MCF 10A (cell line): ENCODE results near the gene ARSD. TPM values are rescaled to one million over a fixed set of nuclear protein-coding genes. Genes with fewer than 3 reads are reported as not detected.
"Not testable (repeated sequence)": the region's sequence is repeated elsewhere in the genome, so short reads cannot be mapped to it uniquely, and the experiment has no call there.

Experiments used
- Bru-seq: library from RNA; stranded (reverse); fragments of 400-500 nt; gene quantifications from one replicate; lab custom pipeline; 2021; lab: Mats Ljungman, UMichigan
- BruChase-seq, 2 experiments: library from RNA; stranded (reverse); fragments of 400-500 nt; gene quantifications; one replicate each; lab custom pipeline; 2021; lab: Mats Ljungman, UMichigan
- BruUV-seq: library from RNA; stranded (reverse); fragments of 400-500 nt; replicated peaks from 2 replicates; lab custom pipeline; 2021; lab: Mats Ljungman, UMichigan
- CTCF ChIA-PET: fragments of 300-600 bp; sonication (Branson Sonifier 250); formaldehyde crosslinking; extraction: SDS; loops from one replicate; lab custom pipeline; 2021; ENCODE audit warnings: antibody characterized with exemption, inconsistent platforms; lab: Yijun Ruan, JAX
- POLR2A ChIA-PET: fragments of 300-600, 350-650 bp; sonication (Branson Sonifier 250); formaldehyde crosslinking; extraction: SDS; loops from one replicate; lab custom pipeline; 2020; ENCODE audit warnings: antibody characterized with exemption, inconsistent platforms; lab: Yijun Ruan, JAX
- DNase-seq: peaks from one replicate; pipeline ENCODE4 v3.0.0-alpha.2; 2018; ENCODE audit not compliant: unreplicated experiment
- H3K27ac Mint-ChIP-seq: one replicate; pipeline ENCODE4 v1.8.0; 2022; ENCODE audit warnings: mild to moderate bottlenecking, low read depth, mixed read lengths; ENCODE audit not compliant: unreplicated experiment
- H3K27me3 Mint-ChIP-seq: one replicate; pipeline ENCODE4 v1.8.0; 2022; ENCODE audit warnings: mixed read lengths; ENCODE audit not compliant: insufficient read depth, unreplicated experiment
- H3K36me3 Mint-ChIP-seq: one replicate; pipeline ENCODE4 v1.8.0; 2022; ENCODE audit warnings: mild to moderate bottlenecking, moderate library complexity, mixed read lengths; ENCODE audit not compliant: insufficient read depth, unreplicated experiment
- H3K4me1 Mint-ChIP-seq: one replicate; pipeline ENCODE4 v1.8.0; 2022; ENCODE audit warnings: mixed read lengths; ENCODE audit not compliant: insufficient read depth, unreplicated experiment
- H3K4me3 Mint-ChIP-seq: one replicate; pipeline ENCODE4 v1.8.0; 2022; ENCODE audit warnings: mild to moderate bottlenecking, moderate library complexity, mixed read lengths; ENCODE audit not compliant: unreplicated experiment
- H3K9me3 Mint-ChIP-seq: one replicate; pipeline ENCODE4 v1.8.0; 2022; ENCODE audit warnings: mixed read lengths; ENCODE audit not compliant: unreplicated experiment
- intact Hi-C: fragments of 100-400 bp; cut with micrococcal nuclease; formaldehyde crosslinking; loops from 2 replicates; pipeline ENCODE4 v1.14.1; 2022
- long read RNA-seq: library from polyadenylated mRNA; stranded (forward); transcript quantifications from one replicate; pipeline ENCODE4 v2.0.0, GENCODE V29; 2022
- total RNA-seq: library from RNA; stranded (reverse); gene quantifications from 2 replicates; pipeline ENCODE4 v1.2.3, GENCODE V29; 2022
- TF ChIP-seq, protein P1 (sequence below): fragments of 200-600 bp; IDR thresholded peaks from one replicate; pipeline ENCODE4 v1.8.0; 2022; ENCODE audit warnings: antibody characterized with exemption, mild to moderate bottlenecking; ENCODE audit not compliant: unreplicated experiment

The ARSD gene
- total RNA-seq (20.6 and 21.5 TPM in 2 replicates), Bru-seq, nascent RNA (percentile 51 among the genes with signal in this experiment), BruChase-seq, experiment 1, labeled RNA remaining after a 6-hour chase (percentile 72 among the genes with signal in this experiment), BruChase-seq, experiment 2, labeled RNA remaining after a 2-hour chase (percentile 58 among the genes with signal in this experiment)
- long read RNA-seq, full-length matches to known transcripts, result 10 of 19 reads
- long read RNA-seq, partial matches to known transcripts, result 0 of 19 reads
- long read RNA-seq, other reads (novel, unspliced or antisense), result 9 of 19 reads

DNA sequence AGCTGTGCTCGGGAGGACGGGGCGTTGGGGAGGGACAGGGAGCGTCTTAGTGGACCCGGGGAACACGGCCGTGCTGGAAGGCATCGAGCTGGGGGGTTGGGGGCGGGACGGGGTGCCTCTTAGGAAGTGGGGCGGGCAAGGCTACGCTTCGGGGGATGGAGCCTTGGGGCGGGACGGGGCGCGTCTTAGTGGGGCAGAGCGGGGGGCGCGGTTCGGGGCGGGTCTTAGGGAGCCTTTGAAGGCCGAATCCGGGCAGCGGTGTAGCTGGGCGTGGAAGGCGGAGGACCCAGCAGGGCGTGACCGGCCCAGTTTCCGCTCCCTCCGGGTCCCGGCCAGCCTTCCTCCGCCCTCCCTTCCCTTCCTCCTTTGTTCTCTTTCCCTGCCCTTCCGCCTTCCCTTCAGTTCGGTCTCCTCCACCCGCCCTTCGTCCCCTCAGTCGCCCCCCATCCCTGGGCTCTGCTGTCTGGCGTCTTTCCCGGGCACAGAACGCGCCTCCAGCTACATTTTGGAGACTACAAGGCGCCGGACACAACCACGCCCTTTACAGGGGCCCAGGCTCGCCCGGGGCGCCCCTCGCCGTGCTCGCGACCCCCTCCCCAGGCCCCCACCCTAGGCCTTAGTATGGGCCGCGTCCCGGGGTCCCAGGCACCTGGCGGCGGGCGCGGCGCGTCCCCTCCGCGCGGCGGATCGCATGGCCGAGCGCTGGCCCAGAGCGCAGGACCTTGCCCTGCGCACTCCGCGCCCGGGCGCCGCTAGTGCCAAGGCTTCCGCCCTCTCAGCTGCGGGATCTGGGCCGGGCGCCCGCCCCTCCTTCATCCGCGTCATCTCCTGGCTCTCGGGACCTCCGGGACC, at the start of gene ARSD:
ARSD (minus strand) TSS at position 757 of the 852 bp plus-strand sequence; CDS start at position 693, 64 bp downstream.
- H3K9me3 Mint-ChIP-seq, result peaks cover 7% of the 10 kb centered on the region
- POLR2A ChIA-PET, result interaction anchor here (0.6 to 1.1 kb wide), 2 partner anchors 8 to 179 kb away, joined by 3 read pairs; no protein-coding TSS in a partner anchor
- intact Hi-C loops, result no loop called here
- TF ChIP-seq, protein P1, sequence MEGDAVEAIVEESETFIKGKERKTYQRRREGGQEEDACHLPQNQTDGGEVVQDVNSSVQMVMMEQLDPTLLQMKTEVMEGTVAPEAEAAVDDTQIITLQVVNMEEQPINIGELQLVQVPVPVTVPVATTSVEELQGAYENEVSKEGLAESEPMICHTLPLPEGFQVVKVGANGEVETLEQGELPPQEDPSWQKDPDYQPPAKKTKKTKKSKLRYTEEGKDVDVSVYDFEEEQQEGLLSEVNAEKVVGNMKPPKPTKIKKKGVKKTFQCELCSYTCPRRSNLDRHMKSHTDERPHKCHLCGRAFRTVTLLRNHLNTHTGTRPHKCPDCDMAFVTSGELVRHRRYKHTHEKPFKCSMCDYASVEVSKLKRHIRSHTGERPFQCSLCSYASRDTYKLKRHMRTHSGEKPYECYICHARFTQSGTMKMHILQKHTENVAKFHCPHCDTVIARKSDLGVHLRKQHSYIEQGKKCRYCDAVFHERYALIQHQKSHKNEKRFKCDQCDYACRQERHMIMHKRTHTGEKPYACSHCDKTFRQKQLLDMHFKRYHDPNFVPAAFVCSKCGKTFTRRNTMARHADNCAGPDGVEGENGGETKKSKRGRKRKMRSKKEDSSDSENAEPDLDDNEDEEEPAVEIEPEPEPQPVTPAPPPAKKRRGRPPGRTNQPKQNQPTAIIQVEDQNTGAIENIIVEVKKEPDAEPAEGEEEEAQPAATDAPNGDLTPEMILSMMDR, result no peak
- no peaks in the 10 kb centered on the region for H3K27me3 Mint-ChIP-seq
- CTCF ChIA-PET, result no interaction called here
- no TSS peak for BruUV-seq
- H3K27ac Mint-ChIP-seq, result peak within 1 kb of the TSS; percentile 42
- no peaks in the 10 kb centered on the region for H3K36me3 Mint-ChIP-seq
- peak; percentile 65 for DNase-seq
- H3K4me3 Mint-ChIP-seq, result peak within 1 kb of the TSS; percentile 80
- no peaks in the 10 kb centered on the region for H3K4me1 Mint-ChIP-seq

DNA sequence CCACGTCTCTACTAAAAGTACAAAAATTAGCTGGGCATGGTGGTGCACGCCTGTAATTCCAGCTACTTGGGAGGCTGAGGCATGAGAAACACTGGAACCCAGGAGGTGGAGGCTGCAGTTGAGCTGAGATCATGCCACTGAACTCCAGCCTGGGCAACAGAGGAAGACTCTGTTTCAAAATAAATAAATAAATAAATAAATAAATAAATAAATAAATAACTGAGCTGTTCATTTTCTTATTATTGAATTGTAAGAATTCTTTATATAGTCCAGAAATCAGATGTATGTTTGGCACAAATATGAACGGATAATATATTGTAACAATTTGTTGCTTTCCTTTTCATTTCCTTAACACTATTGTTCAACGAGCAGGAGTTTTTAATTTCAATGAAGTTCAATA, 49.5 kb upstream of the ARSD start:
- H3K27me3 Mint-ChIP-seq, H3K4me3 Mint-ChIP-seq, H3K9me3 Mint-ChIP-seq, H3K4me1 Mint-ChIP-seq, H3K36me3 Mint-ChIP-seq, intact Hi-C loops, H3K27ac Mint-ChIP-seq, BruUV-seq, DNase-seq: not testable (repeated sequence)
- POLR2A ChIA-PET, result interaction anchor here (0.7 kb wide), 1 partner anchor 141 kb away, joined by 3 read pairs; no protein-coding TSS in a partner anchor
- CTCF ChIA-PET, result interaction anchor here (0.6 kb wide), 1 partner anchor 968 kb away, joined by 3 read pairs; no protein-coding TSS in a partner anchor

DNA sequence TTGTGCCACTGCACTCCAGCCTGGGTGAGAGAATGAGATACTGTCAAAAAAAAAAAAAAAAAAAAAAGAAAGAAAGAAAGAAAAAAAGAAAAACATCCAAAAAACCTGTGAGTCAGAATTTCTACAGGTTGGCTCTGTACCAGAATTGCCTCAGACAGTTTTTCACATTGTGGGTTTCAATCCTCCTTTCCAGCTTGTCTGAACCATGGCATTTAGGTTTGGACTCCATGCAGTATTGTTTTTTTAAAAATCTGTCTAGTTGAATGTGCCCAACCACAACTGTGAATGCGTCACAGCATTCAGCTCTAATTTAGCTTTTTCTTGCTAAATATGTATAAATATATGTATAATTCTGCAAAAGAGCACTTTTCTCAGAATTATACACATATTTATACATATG, 45.8 kb upstream of the ARSD start:
- Mint-ChIP-seq H3K36me3 (no peaks in the 10 kb centered on the region), H3K4me3 (no peak overlapping the region), H3K4me1 (no peaks in the 10 kb centered on the region), H3K27me3 (peaks cover 5% of the 10 kb centered on the region), H3K27ac (no peak overlapping the region), H3K9me3 (no peaks in the 10 kb centered on the region)
- BruUV-seq, result no TSS peak
- intact Hi-C loops, result no loop called here
- CTCF ChIA-PET, result no interaction called here
- POLR2A ChIA-PET, result no interaction called here
- TF ChIP-seq, protein P1, result no peak
- DNase-seq, result no peak

GRCh38 chrX:2972391-2972790, 43.3 kb upstream of the ARSD start:
- ChIA-PET CTCF (no interaction called here), POLR2A (no interaction called here)
- TF ChIP-seq, protein P1, result no peak
- intact Hi-C loops, result no loop called here
- peaks cover 10% of the 10 kb centered on the region for H3K27me3 Mint-ChIP-seq
- no peaks in the 10 kb centered on the region for H3K36me3 Mint-ChIP-seq
- no peak for DNase-seq
- H3K4me3 Mint-ChIP-seq, result no peak overlapping the region
- H3K27ac Mint-ChIP-seq, result no peak overlapping the region
- no TSS peak for BruUV-seq
- H3K4me1 Mint-ChIP-seq, result no peaks in the 10 kb centered on the region
- H3K9me3 Mint-ChIP-seq, result no peaks in the 10 kb centered on the region
